Ishikawa (cell line): Measurements from ENCODE around the gene NYAP1.

Experiments
- EP300 ChIP-seq: IDR thresholded peaks from 2 replicates; pipeline ENCODE4 v1.6.1; 2012; ENCODE audit warnings: borderline replicate concordance
- FOXM1 ChIP-seq: IDR thresholded peaks from 2 replicates; pipeline ENCODE4 v1.6.1; 2012; ENCODE audit warnings: low read depth, borderline replicate concordance
- RAD21 ChIP-seq: IDR thresholded peaks from 2 replicates; pipeline ENCODE4 v1.6.1; 2012; ENCODE audit warnings: low read depth
- REST ChIP-seq: IDR thresholded peaks from 2 replicates; pipeline ENCODE4 v1.6.1; 2012; ENCODE audit warnings: low read depth, mild to moderate bottlenecking
- TAF1 ChIP-seq: IDR thresholded peaks from 2 replicates; pipeline ENCODE4 v1.6.1; 2012; ENCODE audit warnings: low read depth, mild to moderate bottlenecking

GRCh38 chr7:100434297-100435144 is 49.2 kb upstream of the NYAP1 start:
- no peak for TF ChIP-seq TAF1
- TF ChIP-seq EP300: no peak
- no peak for TF ChIP-seq FOXM1
- no peak for TF ChIP-seq RAD21
- TF ChIP-seq REST: no peak
